Effector memory CD8-positive, alpha-beta T cell (primary cell): Measurements from ENCODE around the gene ARHGEF1.

Experiments used
- ATAC-seq: fragments of 150-1000 bp; cut with Tn5 transposase; replicated peaks from 2 replicates; pipeline ENCODE4 v1.10.0; 2021; ENCODE audit warnings: mild to moderate bottlenecking, moderate library complexity
- DNase-seq, 3 experiments: peaks; one replicate each; pipeline ENCODE4 v3.0.0; 2021
- H3K27ac Mint-ChIP-seq, 2 donors: one replicate each; pipeline ENCODE4 v1.8.0; 2022; ENCODE audit warnings: mild to moderate bottlenecking in 2 of 2, mixed read lengths in 2 of 2, moderate library complexity in 2 of 2
- H3K27me3 Mint-ChIP-seq, 2 donors: one replicate each; pipeline ENCODE4 v1.8.0; 2022; ENCODE audit warnings: mixed read lengths in 2 of 2
- H3K36me3 Mint-ChIP-seq: one replicate; pipeline ENCODE4 v1.8.0; 2022; ENCODE audit warnings: mild to moderate bottlenecking, moderate library complexity, mixed read lengths; ENCODE audit not compliant: insufficient read depth
- H3K4me1 Mint-ChIP-seq, 2 donors: one replicate each; pipeline ENCODE4 v1.8.0; 2022; ENCODE audit warnings: low read depth in 2 of 2, mixed read lengths in 2 of 2
- H3K4me3 Mint-ChIP-seq, 2 donors: one replicate each; pipeline ENCODE4 v1.8.0; 2022; ENCODE audit warnings: mild to moderate bottlenecking in 2 of 2, mixed read lengths in 2 of 2, moderate library complexity in 2 of 2
- H3K9me3 Mint-ChIP-seq, 2 donors: one replicate each; pipeline ENCODE4 v1.8.0; 2022; ENCODE audit warnings: mixed read lengths in 2 of 2

ARHGEF1 gene

GRCh38 chr19:41917676-41918075, 34.7 kb downstream of the ARHGEF1 start:
- DNase-seq (no peak), ATAC-seq (no peak)
- Mint-ChIP-seq H3K4me1 (peaks cover 8 to 15% of the 10 kb centered on the region in 2 donors), H3K27ac (no peak overlapping the region), H3K27me3 (peaks cover 19% of the 10 kb centered on the region in 2 donors), H3K36me3 (peaks cover 18% of the 10 kb centered on the region), H3K4me3 (no peak overlapping the region), H3K9me3 (no peaks in the 10 kb centered on the region)

- no peak overlapping the region for H3K27ac Mint-ChIP-seq
- H3K36me3 Mint-ChIP-seq, result peaks cover 15% of the 10 kb centered on the region
- no peak overlapping the region for H3K4me3 Mint-ChIP-seq
- H3K9me3 Mint-ChIP-seq, result no peaks in the 10 kb centered on the region
- ATAC-seq (peak; percentile 12), DNase-seq (no peak)
- peaks cover 8 to 15% of the 10 kb centered on the region in 2 donors for H3K4me1 Mint-ChIP-seq
- peaks cover 21 to 23% of the 10 kb centered on the region in 2 donors for H3K27me3 Mint-ChIP-seq
Measured at GRCh38 chr19:41918095-41918494, 35.1 kb downstream of the ARHGEF1 start.

GRCh38 chr19:41918653-41919244, 35.8 kb downstream of the ARHGEF1 start:
- Mint-ChIP-seq H3K27me3 (peaks cover 21 to 30% of the 10 kb centered on the region in 2 donors), H3K9me3 (no peaks in the 10 kb centered on the region), H3K4me3 (no peak overlapping the region), H3K4me1 (peaks cover 10% of the 10 kb centered on the region in 2 donors), H3K27ac (no peak overlapping the region), H3K36me3 (peaks cover 12% of the 10 kb centered on the region)
- ATAC-seq (peak; percentile 10), DNase-seq (no peak)

- Mint-ChIP-seq H3K27ac (no peak overlapping the region), H3K9me3 (no peaks in the 10 kb centered on the region), H3K27me3 (peaks cover 13 to 30% of the 10 kb centered on the region in 2 donors), H3K4me3 (no peak overlapping the region), H3K4me1 (peaks cover 4 to 6% of the 10 kb centered on the region in 2 donors), H3K36me3 (peaks cover 12% of the 10 kb centered on the region)
- ATAC-seq (no peak), DNase-seq (no peak)
Measured at GRCh38 chr19:41919948-41920712, 37.1 kb downstream of the ARHGEF1 start.

GRCh38 chr19:41920882-41921576, 38.0 kb downstream of the ARHGEF1 start:
- no peak overlapping the region for H3K27ac Mint-ChIP-seq
- H3K9me3 Mint-ChIP-seq, result no peaks in the 10 kb centered on the region
- H3K27me3 Mint-ChIP-seq, result peaks cover 13 to 30% of the 10 kb centered on the region in 2 donors
- DNase-seq (no peak), ATAC-seq (no peak)
- no peak overlapping the region for H3K4me3 Mint-ChIP-seq
- H3K36me3 Mint-ChIP-seq, result peaks cover 12% of the 10 kb centered on the region
- H3K4me1 Mint-ChIP-seq, result peaks cover 4 to 6% of the 10 kb centered on the region in 2 donors

- H3K27me3 Mint-ChIP-seq, result peaks cover 13 to 30% of the 10 kb centered on the region in 2 donors
- peaks cover 12% of the 10 kb centered on the region for H3K36me3 Mint-ChIP-seq
- ATAC-seq (no peak), DNase-seq (no peak)
- H3K4me1 Mint-ChIP-seq, result peaks cover 4 to 6% of the 10 kb centered on the region in 2 donors
- H3K9me3 Mint-ChIP-seq, result no peaks in the 10 kb centered on the region
- H3K27ac Mint-ChIP-seq, result no peak overlapping the region
- H3K4me3 Mint-ChIP-seq, result no peak overlapping the region
Measured at GRCh38 chr19:41921577-41922576, 38.9 kb downstream of the ARHGEF1 start.

GRCh38 chr19:41922585-41922984, 39.6 kb downstream of the ARHGEF1 start:
- H3K4me3 Mint-ChIP-seq, result no peak overlapping the region
- peaks cover 12% of the 10 kb centered on the region for H3K36me3 Mint-ChIP-seq
- ATAC-seq (no peak), DNase-seq (no peak)
- H3K27me3 Mint-ChIP-seq, result peaks cover 13 to 30% of the 10 kb centered on the region in 2 donors
- no peak overlapping the region for H3K27ac Mint-ChIP-seq
- H3K4me1 Mint-ChIP-seq, result peaks cover 4 to 6% of the 10 kb centered on the region in 2 donors
- H3K9me3 Mint-ChIP-seq, result no peaks in the 10 kb centered on the region

GRCh38 chr19:41923045-41923788, 40.2 kb downstream of the ARHGEF1 start:
- no peak overlapping the region for H3K27ac Mint-ChIP-seq
- peaks cover 13 to 30% of the 10 kb centered on the region in 2 donors for H3K27me3 Mint-ChIP-seq
- peaks cover 12% of the 10 kb centered on the region for H3K36me3 Mint-ChIP-seq
- DNase-seq (no peak), ATAC-seq (no peak)
- no peaks in the 10 kb centered on the region for H3K9me3 Mint-ChIP-seq
- peaks cover 4 to 6% of the 10 kb centered on the region in 2 donors for H3K4me1 Mint-ChIP-seq
- H3K4me3 Mint-ChIP-seq, result no peak overlapping the region

GRCh38 chr19:41924151-41925145, 41.5 kb downstream of the ARHGEF1 start:
- ATAC-seq (no peak), DNase-seq (no peak)
- Mint-ChIP-seq H3K4me3 (no peak overlapping the region), H3K36me3 (peaks cover 13% of the 10 kb centered on the region), H3K27ac (no peak overlapping the region), H3K9me3 (no peaks in the 10 kb centered on the region), H3K4me1 (peaks cover 12 to 13% of the 10 kb centered on the region in 2 donors), H3K27me3 (peaks cover 13 to 39% of the 10 kb centered on the region in 2 donors)

GRCh38 chr19:41925208-41926003, 42.4 kb downstream of the ARHGEF1 start:
- Mint-ChIP-seq H3K36me3 (peaks cover 18% of the 10 kb centered on the region), H3K27me3 (peaks cover 13 to 45% of the 10 kb centered on the region in 2 donors), H3K9me3 (no peaks in the 10 kb centered on the region), H3K27ac (no peak overlapping the region), H3K4me3 (no peak overlapping the region), H3K4me1 (peaks cover 20 to 21% of the 10 kb centered on the region in 2 donors)
- DNase-seq (no peak), ATAC-seq (no peak)
